ENCODE data around the gene FTO. TPM values are rescaled to one million over a fixed set of nuclear protein-coding genes. Genes with fewer than 3 reads are reported as not detected.

The FTO gene
- total and polyA plus RNA-seq, 2 experiments from 2014 or later: 46.8 to 77.7 TPM

- Histone ChIP-seq H3K4me3 (no peak overlapping the region), H3K36me3 (replicated peaks; ENCODE audit: insufficient read depth, low read depth) (no peaks in the 10 kb centered on the region), H3K27me3 (no peaks in the 10 kb centered on the region), H4K20me1 (ENCODE audit: insufficient read depth, poor library complexity, severe bottlenecking) (no peaks in the 10 kb centered on the region), H3K4me1 (ENCODE audit: insufficient read depth) (no peaks in the 10 kb centered on the region), H3K79me2 (no peaks in the 10 kb centered on the region), H3K9me3 (ENCODE audit: low read depth) (no peaks in the 10 kb centered on the region), H3K9me2 (replicated peaks; ENCODE audit: insufficient read depth) (no peaks in the 10 kb centered on the region), H3K4me2 (no peak overlapping the region), H2AFZ (no peak overlapping the region), H3K27ac (no peak overlapping the region)
- DNase-seq (ENCODE audit: low spot score): no peak
- TF ChIP-seq EZH2phosphoT487 (IDR thresholded peaks at IDR 0.05; ENCODE audit: low read depth, severe bottlenecking, unreplicated experiment) (no peak), EZH2 (IDR thresholded peaks at IDR 0.05; ENCODE audit: borderline replicate concordance) (no peak), CTCF (IDR thresholded peaks at IDR 0.05; ENCODE audit: poor library complexity) (no peak)
- 90% methylated on average over 4 of the region's 4 CpGs for WGBS (ENCODE audit: low lambda C conversion rate, missing lambda C conversion rate)
Observed at GRCh38 chr16:54158986-54159385, 455.0 kb downstream of the FTO start.

GRCh38 chr16:54159490-54160080 is 455.6 kb downstream of the FTO start:
- no peak for DNase-seq (ENCODE audit: low spot score)
- WGBS (ENCODE audit: low lambda C conversion rate, missing lambda C conversion rate): 73% methylated on average over 6 of the region's 6 CpGs

GRCh38 chr16:54160252-54160860 is 456.4 kb downstream of the FTO start:
- TF ChIP-seq EZH2 (IDR thresholded peaks at IDR 0.05; ENCODE audit: borderline replicate concordance) (no peak), EZH2phosphoT487 (IDR thresholded peaks at IDR 0.05; ENCODE audit: low read depth, severe bottlenecking, unreplicated experiment) (no peak), CTCF (IDR thresholded peaks at IDR 0.05; ENCODE audit: poor library complexity) (no peak)
- Histone ChIP-seq H3K4me1 (ENCODE audit: insufficient read depth) (no peaks in the 10 kb centered on the region), H3K9me3 (ENCODE audit: low read depth) (no peaks in the 10 kb centered on the region), H3K4me3 (no peak overlapping the region), H3K4me2 (no peak overlapping the region), H3K9me2 (replicated peaks; ENCODE audit: insufficient read depth) (no peaks in the 10 kb centered on the region), H3K36me3 (replicated peaks; ENCODE audit: insufficient read depth, low read depth) (no peaks in the 10 kb centered on the region), H2AFZ (no peak overlapping the region), H4K20me1 (ENCODE audit: insufficient read depth, poor library complexity, severe bottlenecking) (no peaks in the 10 kb centered on the region), H3K79me2 (no peaks in the 10 kb centered on the region), H3K27me3 (no peaks in the 10 kb centered on the region), H3K27ac (no peak overlapping the region)
- WGBS (ENCODE audit: low lambda C conversion rate, missing lambda C conversion rate): 88% methylated on average over 7 of the region's 7 CpGs
- DNase-seq (ENCODE audit: low spot score): no peak

More at GRCh38 chr16:54159490-54160080, 455.6 kb downstream of the FTO start:
- Histone ChIP-seq H3K79me2 (no peaks in the 10 kb centered on the region), H3K4me1 (ENCODE audit: insufficient read depth) (no peaks in the 10 kb centered on the region), H3K4me3 (no peak overlapping the region), H3K27me3 (no peaks in the 10 kb centered on the region), H4K20me1 (ENCODE audit: insufficient read depth, poor library complexity, severe bottlenecking) (no peaks in the 10 kb centered on the region), H3K27ac (no peak overlapping the region), H3K9me2 (replicated peaks; ENCODE audit: insufficient read depth) (no peaks in the 10 kb centered on the region), H3K4me2 (no peak overlapping the region), H2AFZ (no peak overlapping the region), H3K36me3 (replicated peaks; ENCODE audit: insufficient read depth, low read depth) (no peaks in the 10 kb centered on the region), H3K9me3 (ENCODE audit: low read depth) (no peaks in the 10 kb centered on the region)
- TF ChIP-seq EZH2 (IDR thresholded peaks at IDR 0.05; ENCODE audit: borderline replicate concordance) (no peak), CTCF (IDR thresholded peaks at IDR 0.05; ENCODE audit: poor library complexity) (no peak), EZH2phosphoT487 (IDR thresholded peaks at IDR 0.05; ENCODE audit: low read depth, severe bottlenecking, unreplicated experiment) (no peak)

Measured in hepatocyte (in vitro differentiated cells).